ENCODE data around the gene EIF3F.

EIF3F gene

DNA sequence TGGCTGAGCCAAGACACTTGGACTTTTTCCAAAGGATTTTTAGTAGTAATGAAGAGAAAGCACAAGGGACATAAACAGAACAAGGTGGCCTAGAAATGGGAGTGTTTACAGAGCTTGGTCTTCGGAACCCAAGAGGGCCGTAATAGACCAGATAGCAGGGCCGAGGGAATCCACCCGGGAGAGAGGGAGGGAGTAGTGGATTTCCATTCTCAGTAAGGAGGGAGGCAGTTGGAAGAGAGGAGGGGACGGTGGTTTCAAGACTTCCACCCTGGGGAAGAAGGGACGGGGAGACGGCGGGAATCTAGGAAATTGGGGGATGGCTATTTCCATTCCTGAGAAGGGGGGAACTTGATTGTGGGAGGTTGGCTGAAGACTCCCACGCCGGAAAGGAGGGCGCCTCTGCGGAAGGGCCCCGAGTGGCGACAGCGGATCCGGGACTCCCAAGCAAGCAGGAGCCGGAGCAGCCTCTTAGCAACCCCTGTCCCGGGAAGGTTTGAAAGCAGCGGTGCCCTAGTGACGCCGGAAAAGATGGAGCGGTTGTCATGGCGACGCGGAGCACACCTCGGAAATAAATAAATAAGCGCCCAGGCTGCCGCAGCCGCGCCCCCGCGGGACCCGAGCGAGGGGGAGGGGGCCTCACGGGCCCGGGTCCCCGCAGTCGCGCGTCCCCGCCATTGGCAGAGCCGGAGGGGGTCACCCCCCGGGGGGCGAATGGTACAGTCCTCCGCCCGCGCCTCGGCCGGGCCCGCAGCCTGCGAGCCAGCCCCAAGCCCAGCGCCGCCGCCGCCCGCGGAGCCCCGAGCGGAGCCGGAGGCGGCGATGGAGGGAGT is 31.6 kb downstream of the EIF3F start:
- peak; percentile 60 to 80 for DNase-seq (ENCODE audit: low read depth in 2 of 2)
- TF ChIP-seq, protein P1, sequence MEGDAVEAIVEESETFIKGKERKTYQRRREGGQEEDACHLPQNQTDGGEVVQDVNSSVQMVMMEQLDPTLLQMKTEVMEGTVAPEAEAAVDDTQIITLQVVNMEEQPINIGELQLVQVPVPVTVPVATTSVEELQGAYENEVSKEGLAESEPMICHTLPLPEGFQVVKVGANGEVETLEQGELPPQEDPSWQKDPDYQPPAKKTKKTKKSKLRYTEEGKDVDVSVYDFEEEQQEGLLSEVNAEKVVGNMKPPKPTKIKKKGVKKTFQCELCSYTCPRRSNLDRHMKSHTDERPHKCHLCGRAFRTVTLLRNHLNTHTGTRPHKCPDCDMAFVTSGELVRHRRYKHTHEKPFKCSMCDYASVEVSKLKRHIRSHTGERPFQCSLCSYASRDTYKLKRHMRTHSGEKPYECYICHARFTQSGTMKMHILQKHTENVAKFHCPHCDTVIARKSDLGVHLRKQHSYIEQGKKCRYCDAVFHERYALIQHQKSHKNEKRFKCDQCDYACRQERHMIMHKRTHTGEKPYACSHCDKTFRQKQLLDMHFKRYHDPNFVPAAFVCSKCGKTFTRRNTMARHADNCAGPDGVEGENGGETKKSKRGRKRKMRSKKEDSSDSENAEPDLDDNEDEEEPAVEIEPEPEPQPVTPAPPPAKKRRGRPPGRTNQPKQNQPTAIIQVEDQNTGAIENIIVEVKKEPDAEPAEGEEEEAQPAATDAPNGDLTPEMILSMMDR (IDR thresholded peaks at IDR 0.05; ENCODE audit: low read depth, low read length) = no peak

GRCh38 chr11:8019314-8020243 is 32.4 kb downstream of the EIF3F start:
- DNase-seq (ENCODE audit: low read depth in 2 of 2) = peak; percentile 23 to 37
- TF ChIP-seq, protein P1 (IDR thresholded peaks at IDR 0.05; ENCODE audit: low read depth, low read length) = no peak
- H3K4me3 ChIP-seq (replicated peaks in 1 of 2; ENCODE audit: low read depth in 2 of 2, low read length in 2 of 2) = peak overlapping the region; percentile 53 to 58

More for the DNA sequence above, 31.6 kb downstream of the EIF3F start:
- H3K4me3 ChIP-seq (replicated peaks in 1 of 2; ENCODE audit: low read depth in 2 of 2, low read length in 2 of 2) = peak overlapping the region; percentile 53 to 58

GRCh38 chr11:8020244-8020597 is 33.1 kb downstream of the EIF3F start:
- no peak for DNase-seq (ENCODE audit: low read depth in 2 of 2)
- H3K4me3 ChIP-seq (replicated peaks in 1 of 2; ENCODE audit: low read depth in 2 of 2, low read length in 2 of 2) = peak overlapping the region in 1 of 2 donors; percentile 53
- TF ChIP-seq, protein P1 (IDR thresholded peaks at IDR 0.05; ENCODE audit: low read depth, low read length) = no peak

- DNase-seq (ENCODE audit: low read depth in 2 of 2) = no peak
- H3K4me3 ChIP-seq (replicated peaks in 1 of 2; ENCODE audit: low read depth in 2 of 2, low read length in 2 of 2) = no peak overlapping the region
- TF ChIP-seq, protein P1 (IDR thresholded peaks at IDR 0.05; ENCODE audit: low read depth, low read length) = no peak
Measured at GRCh38 chr11:8021920-8022319, 34.8 kb downstream of the EIF3F start.

DNA sequence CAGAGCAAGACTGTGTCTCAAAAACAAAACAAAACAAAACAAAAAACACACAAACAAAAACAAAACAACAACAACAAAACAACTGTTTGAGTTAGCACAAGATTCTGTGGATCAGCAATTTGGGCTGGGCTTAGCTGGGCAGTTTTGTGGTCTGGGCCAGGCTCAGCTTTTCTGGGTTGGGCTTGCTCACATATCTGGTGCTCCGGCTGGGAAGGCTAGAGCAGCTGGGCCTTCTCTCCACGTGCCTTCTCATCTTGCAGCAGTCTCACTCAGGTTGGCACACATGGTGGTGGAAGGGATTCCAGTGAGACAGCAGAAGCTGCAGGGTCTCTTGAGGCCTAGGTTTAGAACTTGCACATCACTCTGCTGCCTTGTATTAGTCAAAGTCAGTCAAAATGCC is 35.7 kb downstream of the EIF3F start:
- DNase-seq (ENCODE audit: low read depth in 2 of 2) = no peak
- TF ChIP-seq, protein P1 (IDR thresholded peaks at IDR 0.05; ENCODE audit: low read depth, low read length) = no peak
- H3K4me3 ChIP-seq (replicated peaks in 1 of 2; ENCODE audit: low read depth in 2 of 2, low read length in 2 of 2) = no peak overlapping the region

DNA sequence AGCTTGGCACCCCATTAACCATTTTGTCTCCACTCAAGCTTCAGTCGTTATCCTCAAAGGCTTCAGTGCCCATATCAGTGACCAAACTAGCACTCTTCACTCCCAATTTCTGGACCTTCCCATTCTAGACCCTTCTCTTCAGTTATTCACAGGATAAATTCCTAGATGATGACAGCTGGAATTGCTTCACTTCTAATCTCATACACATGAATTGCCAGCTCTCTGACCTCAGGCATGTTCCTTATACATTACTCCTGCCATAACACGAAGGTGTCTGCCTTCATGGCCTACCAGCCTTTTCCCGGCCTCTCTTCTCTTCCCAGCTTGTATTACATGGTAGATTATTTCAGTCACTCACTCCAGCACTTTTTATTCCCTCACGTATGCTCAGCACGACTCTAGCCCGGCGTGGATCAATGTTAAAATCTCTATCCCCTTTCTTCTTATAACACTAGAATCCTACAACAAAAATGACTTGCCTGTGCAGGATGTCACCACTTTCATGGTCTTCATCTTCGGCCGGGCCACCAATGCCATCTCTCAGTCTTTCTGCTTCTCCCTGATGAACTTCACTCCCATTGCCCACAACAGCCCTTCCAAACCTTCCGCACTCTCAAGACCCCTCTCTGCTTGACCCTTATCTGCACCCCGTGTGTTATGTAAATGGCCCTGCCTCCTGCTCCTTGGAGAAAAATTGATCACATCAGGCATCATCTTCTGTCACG is 36.9 kb downstream of the EIF3F start:
- TF ChIP-seq, protein P1 (IDR thresholded peaks at IDR 0.05; ENCODE audit: low read depth, low read length) = no peak
- peak in 1 of 2 donors; percentile 33 for DNase-seq (ENCODE audit: low read depth in 2 of 2)
- H3K4me3 ChIP-seq (replicated peaks in 1 of 2; ENCODE audit: low read depth in 2 of 2, low read length in 2 of 2) = no peak overlapping the region
